Loucy (cell line): Measurements from ENCODE around the gene WNT4.

Source experiments
- H2AFZ ChIP-seq: fragments of 200-600 bp; sonication (generic); 2 replicates; pipeline ENCODE4 v1.6.0; 2016; ENCODE audit warnings: antibody characterized with exemption, mild to moderate bottlenecking, low read length, moderate library complexity
- H3F3A ChIP-seq: fragments of 200-600 bp; 2 replicates; pipeline ENCODE4 v1.6.0; 2016; ENCODE audit warnings: antibody characterized with exemption, low read depth, mild to moderate bottlenecking
- H3K27me3 ChIP-seq: fragments of 200-600 bp; sonication (generic); 2 replicates; pipeline ENCODE4 v1.6.1; 2014; ENCODE audit warnings: low read length, mild to moderate bottlenecking; ENCODE audit not compliant: insufficient read depth, poor library complexity, severe bottlenecking
- H3K36me3 ChIP-seq: fragments of 200-600 bp; sonication (generic); 2 replicates; pipeline ENCODE4 v1.6.1; 2016; ENCODE audit warnings: low read length; ENCODE audit not compliant: insufficient read depth
- H3K4me1 ChIP-seq: fragments of 200-600 bp; sonication (generic); 2 replicates; pipeline ENCODE4 v1.5.1; 2014; ENCODE audit warnings: low read length, mild to moderate bottlenecking; ENCODE audit not compliant: insufficient read depth, poor library complexity, severe bottlenecking
- H3K4me2 ChIP-seq: fragments of 200-600 bp; sonication (generic); 2 replicates; pipeline ENCODE4 v1.6.0; 2014; ENCODE audit warnings: antibody characterized with exemption, low read length, low read depth, mild to moderate bottlenecking; ENCODE audit not compliant: poor library complexity, severe bottlenecking
- H3K4me3 ChIP-seq: fragments of 200-600 bp; sonication (generic); 2 replicates; pipeline ENCODE4 v1.5.1; 2014; ENCODE audit warnings: low read length, mild to moderate bottlenecking, mixed read lengths; ENCODE audit not compliant: poor library complexity, severe bottlenecking
- H3K79me2 ChIP-seq: fragments of 200-600 bp; sonication (generic); 2 replicates; pipeline ENCODE4 v1.6.1; 2014; ENCODE audit warnings: low read length; ENCODE audit not compliant: insufficient read depth
- H3K9ac ChIP-seq: fragments of 200-600 bp; sonication (generic); 2 replicates; pipeline ENCODE4 v1.6.0; 2014; ENCODE audit warnings: mild to moderate bottlenecking, low read depth, low read length, moderate library complexity; ENCODE audit not compliant: poor library complexity, severe bottlenecking
- H3K9me2 ChIP-seq: fragments of 200-600 bp; sonication (generic); replicated peaks from 2 replicates; pipeline ENCODE4 v1.6.1; 2016; ENCODE audit warnings: low read depth, low read length, mixed read lengths
- H3K9me3 ChIP-seq: fragments of 200-600 bp; sonication (generic); 2 replicates; pipeline ENCODE4 v1.6.1; 2014; ENCODE audit warnings: mild to moderate bottlenecking, antibody characterized with exemption, low read length, low read depth; ENCODE audit not compliant: insufficient read depth
- H4K20me1 ChIP-seq: fragments of 200-600 bp; sonication (generic); 2 replicates; pipeline ENCODE4 v1.6.0; 2014; ENCODE audit warnings: antibody characterized with exemption, low read length, mild to moderate bottlenecking; ENCODE audit not compliant: insufficient read depth, poor library complexity, severe bottlenecking
- EZH2phosphoT487 ChIP-seq: fragments of 200-600 bp; IDR thresholded peaks from 2 replicates; pipeline ENCODE4 v1.6.1; 2018; ENCODE audit warnings: antibody characterized with exemption, mild to moderate bottlenecking, moderate library complexity, borderline replicate concordance
- TF ChIP-seq, protein P1 (sequence below): fragments of 200-600 bp; sonication (generic); conservative IDR thresholded peaks from 2 replicates; pipeline ENCODE4 v1.5.1; 2014; ENCODE audit warnings: mild to moderate bottlenecking, antibody characterized with exemption, low read length

The WNT4 gene

DNA sequence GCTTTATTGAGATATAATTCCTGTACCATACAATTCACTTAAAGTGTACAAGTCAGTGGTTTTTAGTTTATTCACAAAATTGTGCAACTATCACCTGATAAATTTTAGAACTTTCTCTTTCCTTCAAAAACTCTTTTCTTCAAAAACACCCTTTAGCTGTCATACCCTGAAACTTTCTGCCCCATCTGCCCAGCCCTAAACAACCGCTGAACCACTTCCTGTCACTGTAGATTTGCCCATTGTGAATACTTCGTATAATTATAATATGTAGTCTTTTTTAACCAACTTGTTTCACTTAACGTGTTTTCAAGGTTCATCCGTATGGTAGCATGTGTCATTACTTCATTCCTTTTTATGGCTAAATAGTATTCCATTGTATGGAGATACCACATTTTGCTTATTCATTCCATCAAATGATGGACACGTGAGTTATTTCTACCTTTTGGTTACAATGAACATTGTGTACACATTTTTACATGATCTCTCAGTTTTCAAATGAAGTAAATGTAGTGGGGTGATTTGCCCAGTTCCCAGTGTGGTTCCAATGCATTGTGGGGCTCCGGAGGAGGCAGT, 37.9 kb downstream of the WNT4 start:
- no peak overlapping the region for H3K4me3 ChIP-seq
- H3F3A ChIP-seq, result no peaks in the 10 kb centered on the region
- no peak overlapping the region for H3K9ac ChIP-seq
- no peaks in the 10 kb centered on the region for H3K9me2 ChIP-seq
- peak overlapping the region; percentile 7 for H3K4me2 ChIP-seq
- peaks cover 6% of the 10 kb centered on the region; the same call in 1 of the 2 replicates for H3K36me3 ChIP-seq
- no peaks in the 10 kb centered on the region for H3K27me3 ChIP-seq
- H3K9me3 ChIP-seq, result no peaks in the 10 kb centered on the region
- H3K4me1 ChIP-seq, result peaks cover 9% of the 10 kb centered on the region
- H2AFZ ChIP-seq, result no peak overlapping the region
- TF ChIP-seq, protein P1, sequence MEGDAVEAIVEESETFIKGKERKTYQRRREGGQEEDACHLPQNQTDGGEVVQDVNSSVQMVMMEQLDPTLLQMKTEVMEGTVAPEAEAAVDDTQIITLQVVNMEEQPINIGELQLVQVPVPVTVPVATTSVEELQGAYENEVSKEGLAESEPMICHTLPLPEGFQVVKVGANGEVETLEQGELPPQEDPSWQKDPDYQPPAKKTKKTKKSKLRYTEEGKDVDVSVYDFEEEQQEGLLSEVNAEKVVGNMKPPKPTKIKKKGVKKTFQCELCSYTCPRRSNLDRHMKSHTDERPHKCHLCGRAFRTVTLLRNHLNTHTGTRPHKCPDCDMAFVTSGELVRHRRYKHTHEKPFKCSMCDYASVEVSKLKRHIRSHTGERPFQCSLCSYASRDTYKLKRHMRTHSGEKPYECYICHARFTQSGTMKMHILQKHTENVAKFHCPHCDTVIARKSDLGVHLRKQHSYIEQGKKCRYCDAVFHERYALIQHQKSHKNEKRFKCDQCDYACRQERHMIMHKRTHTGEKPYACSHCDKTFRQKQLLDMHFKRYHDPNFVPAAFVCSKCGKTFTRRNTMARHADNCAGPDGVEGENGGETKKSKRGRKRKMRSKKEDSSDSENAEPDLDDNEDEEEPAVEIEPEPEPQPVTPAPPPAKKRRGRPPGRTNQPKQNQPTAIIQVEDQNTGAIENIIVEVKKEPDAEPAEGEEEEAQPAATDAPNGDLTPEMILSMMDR, result no peak
- no peak for TF ChIP-seq EZH2phosphoT487
- H4K20me1 ChIP-seq, result peaks cover 18% of the 10 kb centered on the region
- no peaks in the 10 kb centered on the region for H3K79me2 ChIP-seq

GRCh38 chr1:22104094-22104493, 38.8 kb downstream of the WNT4 start:
- H3K36me3 ChIP-seq, result peaks cover 7% of the 10 kb centered on the region; the same call in 1 of the 2 replicates
- no peaks in the 10 kb centered on the region for H3K27me3 ChIP-seq
- no peaks in the 10 kb centered on the region for H3K9me3 ChIP-seq
- no peaks in the 10 kb centered on the region for H3K9me2 ChIP-seq
- peaks cover 18% of the 10 kb centered on the region for H4K20me1 ChIP-seq
- no peaks in the 10 kb centered on the region for H3K79me2 ChIP-seq
- H3K4me2 ChIP-seq, result no peak overlapping the region
- TF ChIP-seq, protein P1, result no peak
- no peak for TF ChIP-seq EZH2phosphoT487
- no peak overlapping the region for H3K9ac ChIP-seq
- no peak overlapping the region for H3K4me3 ChIP-seq
- no peaks in the 10 kb centered on the region for H3F3A ChIP-seq
- peaks cover 9% of the 10 kb centered on the region for H3K4me1 ChIP-seq
- no peak overlapping the region for H2AFZ ChIP-seq

DNA sequence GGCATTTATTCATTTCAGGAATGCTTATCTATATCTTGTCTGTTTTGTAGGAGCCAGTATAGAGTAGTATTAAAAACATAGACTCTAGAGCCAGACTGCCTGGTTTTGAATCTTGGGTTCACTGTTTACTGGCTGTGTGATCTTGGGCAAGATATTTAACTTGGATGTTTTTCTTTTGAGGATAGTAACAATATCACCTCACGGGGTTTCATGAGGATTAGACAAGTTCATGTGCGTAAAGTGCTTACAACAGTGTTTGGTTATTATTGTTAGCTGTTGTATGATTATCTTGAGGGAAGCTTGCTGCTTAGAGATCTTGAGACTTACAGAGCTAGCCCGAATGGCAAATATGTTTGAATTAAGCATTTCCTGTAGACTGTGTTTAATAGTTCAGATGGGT, 40.2 kb downstream of the WNT4 start:
- H4K20me1 ChIP-seq, result peaks cover 18% of the 10 kb centered on the region
- H3K4me1 ChIP-seq, result peaks cover 9% of the 10 kb centered on the region
- TF ChIP-seq, protein P1, result no peak
- TF ChIP-seq EZH2phosphoT487, result no peak
- no peaks in the 10 kb centered on the region for H3K79me2 ChIP-seq
- peaks cover 14% of the 10 kb centered on the region; the same call in 1 of the 2 replicates for H3K36me3 ChIP-seq
- no peaks in the 10 kb centered on the region for H3K9me2 ChIP-seq
- no peak overlapping the region for H3K4me3 ChIP-seq
- no peaks in the 10 kb centered on the region for H3K9me3 ChIP-seq
- no peak overlapping the region for H2AFZ ChIP-seq
- no peak overlapping the region for H3K4me2 ChIP-seq
- H3K27me3 ChIP-seq, result no peaks in the 10 kb centered on the region
- no peak overlapping the region for H3K9ac ChIP-seq
- H3F3A ChIP-seq, result no peaks in the 10 kb centered on the region
